Suprapubic skin (tissue), 3 donors: ENCODE data around the gene CXCR4.

ENCODE experiments used
- CTCF ChIP-seq, 2 donors: fragments of 200-600 bp in 1 of 2; fragments of 450-650 bp in 1 of 2; sonication (generic) in 1 of 2; IDR thresholded peaks; one replicate each; pipeline ENCODE4 v1.5.1; 2016 to 2019; ENCODE audit warnings: antibody characterized with exemption in 2 of 2, mild to moderate bottlenecking in 1 of 2, moderate library complexity in 1 of 2
- POLR2AphosphoS5 ChIP-seq, 3 donors: sonication (generic); formaldehyde crosslinking; IDR thresholded peaks; one replicate each; pipeline ENCODE4 v1.6.1; 2017; ENCODE audit warnings: antibody characterized with exemption in 3 of 3

GRCh38 chr2:136127356-136127755 is 9.4 kb upstream of the CXCR4 start:
- TF ChIP-seq CTCF (IDR thresholded peaks at IDR 0.05) (no peak), POLR2AphosphoS5 (IDR thresholded peaks at IDR 0.05) (no peak)
